NCI-H2081 treated with DMSO at 0.1 percent for 48 hours (cell line): Measurements from ENCODE around the gene RPP25L.
"Not testable (repeated sequence)": the region's sequence is repeated elsewhere in the genome, so short reads cannot be mapped to it uniquely, and the experiment has no call there.

Experiments used
- DNase-seq: peaks from one replicate; lab custom pipeline; 2025; lab: John Stamatoyannopoulos, UW

The RPP25L gene

GRCh38 chr9:34611811-34612787, at the start of gene RPP25L:
RPP25L (minus strand) TSS chr9:34612097; CDS start chr9:34611296, 801 bp downstream.
- DNase-seq = peak; percentile 25

GRCh38 chr9:34659592-34660253, 47.8 kb upstream of the RPP25L start:
- DNase-seq = no peak

- DNase-seq = no peak
These were observed 46.6 kb upstream of the RPP25L start for GRCh38 chr9:34658461-34658860.

- DNase-seq = no peak
These were observed 45.1 kb upstream of the RPP25L start for GRCh38 chr9:34656992-34657391.

GRCh38 chr9:34655394-34655793, 43.5 kb upstream of the RPP25L start:
- no peak for DNase-seq

- DNase-seq = no peak
These were observed 42.6 kb upstream of the RPP25L start for GRCh38 chr9:34654323-34655051.

- no peak for DNase-seq
These were observed 41.5 kb upstream of the RPP25L start for GRCh38 chr9:34653151-34654072.

GRCh38 chr9:34652602-34653000, 40.7 kb upstream of the RPP25L start:
- DNase-seq = no peak

- no peak for DNase-seq
These were observed 40.1 kb upstream of the RPP25L start, which contains the start of gene IL11RA for GRCh38 chr9:34651876-34652601. IL11RA (plus strand) TSS chr9:34652185; CDS start chr9:34655218, 3,033 bp downstream.

- DNase-seq = no peak
These were observed 39.4 kb upstream of the RPP25L start for GRCh38 chr9:34651321-34651720.

- DNase-seq = no peak
These were observed 38.9 kb upstream of the RPP25L start for GRCh38 chr9:34650816-34651215.

GRCh38 chr9:34648673-34649072, 36.8 kb upstream of the RPP25L start:
- DNase-seq = no peak

- DNase-seq = no peak
These were observed 35.8 kb upstream of the RPP25L start for GRCh38 chr9:34647651-34648050.

GRCh38 chr9:34647084-34647403, 35.1 kb upstream of the RPP25L start:
- DNase-seq = no peak

GRCh38 chr9:34646211-34647083, 34.5 kb upstream of the RPP25L start, which contains the start of gene GALT:
GALT (plus strand) TSS chr9:34646675; CDS start chr9:34646705, 30 bp downstream.
- peak; percentile 48 for DNase-seq

GRCh38 chr9:34644766-34645314, 32.9 kb upstream of the RPP25L start:
- DNase-seq = no peak

- DNase-seq = no peak
These were observed 30.8 kb upstream of the RPP25L start for GRCh38 chr9:34642679-34643078.

GRCh38 chr9:34639322-34639721, 27.4 kb upstream of the RPP25L start:
- DNase-seq = not testable (repeated sequence)

- no peak for DNase-seq
These were observed 26.2 kb upstream of the RPP25L start for GRCh38 chr9:34638138-34638445.
